Neural progenitor cell (in vitro differentiated cells): ENCODE data around the gene LAMB1. TPM values are rescaled to one million over a fixed set of nuclear protein-coding genes. Genes with fewer than 3 reads are reported as not detected.
A peak's percentile ranks its signal among the peaks of the same experiment; 100 is the strongest.

Source experiments
- DNase-seq: peaks from one replicate; pipeline ENCODE4 v3.0.0-alpha.2; 2016; ENCODE audit warnings: low spot score
- H2AFZ ChIP-seq: fragments of 200-600 bp; sonication (generic); replicated peaks from 2 replicates; pipeline ENCODE4 v1.6.1; 2016; ENCODE audit warnings: antibody characterized with exemption
- H3F3A ChIP-seq: fragments of 200-600 bp; sonication (generic); 2 replicates; pipeline ENCODE4 v1.6.1; 2016; ENCODE audit warnings: antibody characterized with exemption, low read depth
- H3K27ac ChIP-seq: fragments of 200-600 bp; sonication (generic); 2 replicates; pipeline ENCODE4 v1.5.1; 2016; ENCODE audit warnings: mild to moderate bottlenecking
- H3K27me3 ChIP-seq: fragments of 200-600 bp; sonication (generic); 2 replicates; pipeline ENCODE4 v1.6.1; 2016; ENCODE audit warnings: mild to moderate bottlenecking, moderate library complexity
- H3K36me3 ChIP-seq: fragments of 200-600 bp; sonication (generic); 2 replicates; pipeline ENCODE4 v1.5.1; 2016
- H3K4me1 ChIP-seq: fragments of 200-600 bp; sonication (generic); 2 replicates; pipeline ENCODE4 v1.6.1; 2016; ENCODE audit warnings: mixed run types
- H3K4me2 ChIP-seq: fragments of 200-600 bp; sonication (generic); 2 replicates; pipeline ENCODE4 v1.6.1; 2016
- H3K4me3 ChIP-seq: fragments of 200-600 bp; sonication (generic); 2 replicates; pipeline ENCODE4 v1.5.1; 2016
- H3K79me2 ChIP-seq: fragments of 200-600 bp; sonication (generic); 2 replicates; pipeline ENCODE4 v1.6.1; 2016; ENCODE audit warnings: low read depth
- H3K9ac ChIP-seq: fragments of 200-600 bp; sonication (generic); 2 replicates; pipeline ENCODE4 v1.6.1; 2016
- H3K9me3 ChIP-seq: fragments of 200-600 bp; sonication (generic); 2 replicates; pipeline ENCODE4 v1.5.1; 2016; ENCODE audit warnings: low read depth
- H4K20me1 ChIP-seq: fragments of 200-600 bp; sonication (generic); 2 replicates; pipeline ENCODE4 v1.6.1; 2016; ENCODE audit warnings: low read depth
- H3K27ac Mint-ChIP-seq: 3 replicates; pipeline ENCODE4 v1.8.0; 2021; ENCODE audit warnings: mixed read lengths
- H3K27me3 Mint-ChIP-seq: 2 replicates; pipeline ENCODE4 v1.8.0; 2022; ENCODE audit warnings: low read depth, mild to moderate bottlenecking, inconsistent platforms, moderate library complexity, mixed read lengths; ENCODE audit not compliant: insufficient read depth
- H3K36me3 Mint-ChIP-seq: 3 replicates; pipeline ENCODE4 v1.8.0; 2021; ENCODE audit warnings: mixed read lengths
- H3K4me1 Mint-ChIP-seq: 3 replicates; pipeline ENCODE4 v1.8.0; 2021; ENCODE audit warnings: mixed read lengths
- H3K4me3 Mint-ChIP-seq: 3 replicates; pipeline ENCODE4 v1.8.0; 2021; ENCODE audit warnings: mild to moderate bottlenecking, moderate library complexity, mixed read lengths
- H3K9me3 Mint-ChIP-seq: 3 replicates; pipeline ENCODE4 v1.8.0; 2020; ENCODE audit warnings: mixed read lengths
- CTCF ChIP-seq: fragments of 200-600 bp; sonication (generic); IDR thresholded peaks from 2 replicates; pipeline ENCODE4 v1.5.1; 2017; ENCODE audit warnings: antibody characterized with exemption, mild to moderate bottlenecking
- EZH2 ChIP-seq: fragments of 200-600 bp; sonication (generic); IDR thresholded peaks from 2 replicates; pipeline ENCODE4 v1.6.1; 2017; ENCODE audit warnings: antibody characterized with exemption, mild to moderate bottlenecking, moderate library complexity
- EZH2phosphoT487 ChIP-seq: fragments of 200-600 bp; sonication (generic); IDR thresholded peaks from 2 replicates; pipeline ENCODE4 v1.6.1; 2017; ENCODE audit warnings: antibody characterized with exemption
- small RNA-seq: library from RNA; depleted of rRNA; stranded (forward); fragments of <200 nt; gene quantifications from one replicate; pipeline ENCODE3, GENCODE V24; 2015
- total RNA-seq: library from RNA; depleted of rRNA; stranded (reverse); fragments of >200 nt; gene quantifications from 2 replicates; pipeline ENCODE4 v1.2.3, GENCODE V29; 2015; ENCODE audit warnings: low replicate concordance

Gene LAMB1
- total RNA-seq, 1 donor from 2014 or later, result 87.7 TPM

DNA sequence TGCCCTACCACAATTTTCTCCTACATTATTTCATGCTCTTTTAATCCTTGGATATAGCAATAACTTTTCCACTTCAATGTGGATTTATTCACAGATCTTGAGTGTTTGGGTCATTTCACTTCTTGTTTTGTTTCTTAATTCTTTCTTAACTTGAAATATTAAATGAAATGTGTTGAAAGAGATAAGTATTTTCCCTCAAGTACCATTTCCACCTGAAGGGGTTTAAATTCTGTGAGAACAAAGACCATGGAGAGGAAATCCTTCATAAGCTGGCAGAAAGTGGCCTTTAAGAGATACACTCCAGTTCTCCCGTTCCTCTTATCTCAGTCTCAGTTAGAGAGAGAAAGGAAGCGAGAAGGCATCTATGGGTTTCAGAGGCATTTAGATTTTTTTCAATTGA is 126.0 kb downstream of the LAMB1 start:
- Histone ChIP-seq H3K4me2 (no peak overlapping the region), H3K4me1 (no peaks in the 10 kb centered on the region), H3F3A (no peaks in the 10 kb centered on the region), H3K79me2 (no peaks in the 10 kb centered on the region), H3K27ac (no peak overlapping the region), H3K27me3 (no peaks in the 10 kb centered on the region), H4K20me1 (no peaks in the 10 kb centered on the region), H3K36me3 (no peaks in the 10 kb centered on the region), H3K9me3 (no peaks in the 10 kb centered on the region), H3K9ac (no peak overlapping the region), H3K4me3 (no peak overlapping the region), H2AFZ (no peak overlapping the region)
- no peaks in the 10 kb centered on the region for H3K36me3 Mint-ChIP-seq
- peaks cover 8% of the 10 kb centered on the region for H3K4me1 Mint-ChIP-seq
- H3K4me3 Mint-ChIP-seq, result no peak overlapping the region
- no peaks in the 10 kb centered on the region for H3K27me3 Mint-ChIP-seq
- TF ChIP-seq EZH2phosphoT487, result no peak
- no peak for DNase-seq
- no peak overlapping the region for H3K27ac Mint-ChIP-seq
- H3K9me3 Mint-ChIP-seq, result no peaks in the 10 kb centered on the region

- Histone ChIP-seq H3F3A (no peaks in the 10 kb centered on the region), H3K9me3 (no peaks in the 10 kb centered on the region), H2AFZ (no peak overlapping the region), H4K20me1 (no peaks in the 10 kb centered on the region), H3K79me2 (no peaks in the 10 kb centered on the region), H3K27me3 (no peaks in the 10 kb centered on the region), H3K27ac (no peak overlapping the region), H3K4me1 (no peaks in the 10 kb centered on the region), H3K9ac (no peak overlapping the region), H3K4me3 (no peak overlapping the region), H3K4me2 (no peak overlapping the region), H3K36me3 (no peaks in the 10 kb centered on the region)
- Mint-ChIP-seq H3K4me3 (no peak overlapping the region), H3K9me3 (no peaks in the 10 kb centered on the region), H3K4me1 (peaks cover 8% of the 10 kb centered on the region), H3K27ac (no peak overlapping the region), H3K36me3 (no peaks in the 10 kb centered on the region), H3K27me3 (no peaks in the 10 kb centered on the region)
- DNase-seq, result peak; percentile 57
- TF ChIP-seq CTCF, result peak; percentile 71
- no peak for TF ChIP-seq EZH2
- no peak for TF ChIP-seq EZH2phosphoT487
Observed at GRCh38 chr7:107874605-107875446, 128.1 kb downstream of the LAMB1 start.

- Histone ChIP-seq H3K4me3 (no peak overlapping the region), H3K4me1 (no peaks in the 10 kb centered on the region), H3F3A (no peaks in the 10 kb centered on the region), H3K9me3 (no peaks in the 10 kb centered on the region), H2AFZ (peak overlapping the region; percentile 7), H3K27me3 (no peaks in the 10 kb centered on the region), H3K4me2 (no peak overlapping the region), H3K79me2 (no peaks in the 10 kb centered on the region), H3K36me3 (no peaks in the 10 kb centered on the region), H4K20me1 (no peaks in the 10 kb centered on the region), H3K27ac (no peak overlapping the region), H3K9ac (no peak overlapping the region)
- Mint-ChIP-seq H3K27me3 (no peaks in the 10 kb centered on the region), H3K4me1 (peaks cover 5% of the 10 kb centered on the region), H3K4me3 (no peak overlapping the region), H3K27ac (no peak overlapping the region), H3K9me3 (no peaks in the 10 kb centered on the region), H3K36me3 (no peaks in the 10 kb centered on the region)
- no peak for DNase-seq
- no peak for TF ChIP-seq CTCF
- no peak for TF ChIP-seq EZH2
- no peak for TF ChIP-seq EZH2phosphoT487
Observed at GRCh38 chr7:107874111-107874510, 128.8 kb downstream of the LAMB1 start.

Small RNA genes lying within 50 kb of the gene (small RNA-seq; reads per million reads assigned to genes)
- gene RF00012, result not detected

Other genes starting within 250 kb of the LAMB1 start
- not detected in 2 replicates for gene SLC26A3, start 199.9 kb downstream of the LAMB1 start, total RNA-seq
- gene DLD, start 112.0 kb downstream of the LAMB1 start, total RNA-seq, result 136 and 186 TPM in 2 replicates
- not detected in 2 replicates for gene LAMB4, start 127.2 kb upstream of the LAMB1 start, total RNA-seq